Endothelial cell of umbilical vein (primary cell): ENCODE measurements around the gene OLFML2A. TPM values are rescaled to one million over a fixed set of nuclear protein-coding genes. Genes with fewer than 3 reads are reported as not detected.

ENCODE experiments used
- BruUV-seq: library from RNA; stranded (reverse); fragments of 400-500 nt; replicated peaks from 2 replicates; lab custom pipeline; 2021; lab: Mats Ljungman, UMichigan
- CTCF ChIA-PET: fragments of 300-600, 350-600 bp; sonication (Branson Sonifier 250); formaldehyde crosslinking; loops from one replicate; lab custom pipeline; 2021; ENCODE audit warnings: antibody characterized with exemption, inconsistent platforms; lab: Charles Lee
- POLR2A ChIA-PET: fragments of 300-600, 350-600 bp; sonication (Branson Sonifier 250); formaldehyde crosslinking; loops from one replicate; lab custom pipeline; 2021; ENCODE audit warnings: antibody characterized with exemption, inconsistent platforms; lab: Charles Lee
- DNase-seq: peaks from one replicate; pipeline ENCODE4 v3.0.0-alpha.2; 2011; ENCODE audit warnings: low read depth, low spot score
- FAIRE-seq: peaks from 2 replicates; lab custom pipeline; 2011; peaks lifted over from hg19 to GRCh38; lab: Jason Lieb, UNC
- H2AFZ ChIP-seq: 2 replicates; pipeline ENCODE4 v1.6.0; 2012; ENCODE audit warnings: low read depth, low read length, control low read depth, inconsistent platforms
- H3K27ac ChIP-seq: 2 replicates; pipeline ENCODE4 v1.5.1; 2011; ENCODE audit warnings: low read depth, mild to moderate bottlenecking, control low read depth, low read length, moderate library complexity; ENCODE audit not compliant: insufficient read depth
- H3K27me3 ChIP-seq, 2 experiments: 2 replicates each; pipeline versions ENCODE4 v1.6.0 to v1.6.1; 2011; ENCODE audit warnings: low read length in 2 of 2, mixed read lengths in 1 of 2; ENCODE audit not compliant: control insufficient read depth in 2 of 2, insufficient read depth in 2 of 2
- H3K36me3 ChIP-seq, 2 experiments: 2 replicates in 1 of 2; 3 replicates in 1 of 2; pipeline ENCODE4 v1.5.1; 2011; ENCODE audit warnings: low read length in 2 of 2, mild to moderate bottlenecking in 1 of 2, moderate library complexity in 1 of 2; ENCODE audit not compliant: control insufficient read depth in 2 of 2, insufficient read depth in 2 of 2; ENCODE audit errors: extremely low read depth in 1 of 2
- H3K4me1 ChIP-seq: 3 replicates; pipeline ENCODE4 v1.5.1; 2011; ENCODE audit warnings: mild to moderate bottlenecking, low read length; ENCODE audit not compliant: control insufficient read depth, insufficient read depth; ENCODE audit errors: extremely low read depth
- H3K4me2 ChIP-seq: 2 replicates; pipeline ENCODE4 v1.6.1; 2011; ENCODE audit warnings: low read length, control low read depth, mixed read lengths; ENCODE audit not compliant: insufficient read depth
- H3K4me3 ChIP-seq, 3 experiments: fragments of 200-600 bp in 1 of 3; sonication (generic), shearing (Covaris generic) in 1 of 3; replicated peaks in 1 of 3; 2 replicates each; pipeline ENCODE4 v1.5.1; 2011 to 2016; ENCODE audit warnings: control low read depth in 3 of 3, low read length in 3 of 3, mild to moderate bottlenecking in 2 of 3, inconsistent platforms in 1 of 3, low read depth in 1 of 3, moderate library complexity in 1 of 3; ENCODE audit not compliant: insufficient read depth in 1 of 3
- H3K79me2 ChIP-seq: 2 replicates; pipeline ENCODE4 v1.6.0; 2012; ENCODE audit warnings: low read length, inconsistent platforms; ENCODE audit not compliant: control insufficient read depth, insufficient read depth
- H3K9ac ChIP-seq: replicated peaks from 2 replicates; pipeline ENCODE3; 2011; ENCODE audit warnings: low read length, control low read depth; ENCODE audit not compliant: insufficient read depth; ENCODE audit errors: extremely low read depth
- H3K9me1 ChIP-seq: replicated peaks from 3 replicates; pipeline ENCODE4 v1.6.0; 2011; ENCODE audit warnings: mild to moderate bottlenecking, low read length; ENCODE audit not compliant: control insufficient read depth, insufficient read depth; ENCODE audit errors: extremely low read depth
- H3K9me3 ChIP-seq: replicated peaks from 2 replicates; pipeline ENCODE4 v1.5.1; 2012; ENCODE audit warnings: low read length, inconsistent platforms; ENCODE audit not compliant: control insufficient read depth, insufficient read depth
- H4K20me1 ChIP-seq: replicated peaks from 2 replicates; pipeline ENCODE3; 2011; ENCODE audit warnings: mild to moderate bottlenecking, low read length; ENCODE audit not compliant: control insufficient read depth, insufficient read depth; ENCODE audit errors: extremely low read depth
- EZH2 ChIP-seq: IDR thresholded peaks from 2 replicates; pipeline ENCODE4 v1.6.1; 2012; ENCODE audit warnings: borderline replicate concordance, low read depth, mild to moderate bottlenecking, moderate library complexity, low read length, inconsistent platforms; ENCODE audit not compliant: severe bottlenecking
- FOS ChIP-seq: IDR thresholded peaks from 2 replicates; pipeline ENCODE4 v1.6.1; 2011; ENCODE audit warnings: mild to moderate bottlenecking, low read length, moderate library complexity, borderline replicate concordance; ENCODE audit not compliant: insufficient read depth
- GATA2 ChIP-seq: IDR thresholded peaks from 2 replicates; pipeline ENCODE4 v1.7.0; 2011; ENCODE audit warnings: low read depth, mild to moderate bottlenecking, moderate library complexity, mixed read lengths, low read length; ENCODE audit not compliant: insufficient read length, insufficient read depth
- JUN ChIP-seq: IDR thresholded peaks from 2 replicates; pipeline ENCODE4 v1.6.1; 2011; ENCODE audit warnings: borderline replicate concordance, low read depth; ENCODE audit not compliant: insufficient read length, insufficient read depth
- MYC ChIP-seq: IDR thresholded peaks from one replicate; pipeline ENCODE4 v1.6.1; 2011; ENCODE audit warnings: mild to moderate bottlenecking, low read depth, low read length
- POLR2A ChIP-seq: IDR thresholded peaks from 2 replicates; pipeline ENCODE4 v1.6.1; 2012; ENCODE audit warnings: low read depth, mild to moderate bottlenecking, control low read depth, low read length
- POLR2AphosphoS5 ChIP-seq: IDR thresholded peaks from 2 replicates; pipeline ENCODE4 v1.6.1; 2012; ENCODE audit warnings: low read depth, mild to moderate bottlenecking, control low read depth, low read length, moderate library complexity; ENCODE audit not compliant: insufficient read depth
- dilution Hi-C: fragments of 300-500 bp; cut with MboI; formaldehyde crosslinking; loops from one replicate; pipeline ENCODE4 v1.15.0; 2019; ENCODE audit warnings: low sequenced_read_pairs; ENCODE audit not compliant: extremely low pct_ligation_motif_present
- intact Hi-C: fragments of 100-400 bp; cut with micrococcal nuclease; formaldehyde crosslinking; loops from one replicate; pipeline ENCODE4 v1.10.0; 2022
- polyA plus RNA-seq, 4 experiments: library from polyadenylated mRNA; depleted of rRNA in 3 of 4; stranded (reverse) in 3 of 4; unstranded in 1 of 4; fragments of >200 nt; gene quantifications; 2 replicates each; pipeline versions ENCODE4 v1.2.1 to v1.2.3, GENCODE V29; 2011 to 2012; ENCODE audit warnings: missing spikeins in 1 of 4
- total RNA-seq: library from RNA; stranded (reverse); gene quantifications from 2 replicates; pipeline ENCODE4 v1.2.3, GENCODE V29; 2021
- TF ChIP-seq, protein P1 (sequence below), 2 donors: IDR thresholded peaks; 1 replicate in 1 of 2; 2 replicates in 1 of 2; pipeline ENCODE4 v1.5.1; 2011; ENCODE audit warnings: low read length in 2 of 2, mild to moderate bottlenecking in 2 of 2, moderate library complexity in 2 of 2, control low read depth in 1 of 2, inconsistent platforms in 1 of 2, low read depth in 1 of 2; ENCODE audit not compliant: insufficient read depth in 1 of 2; ENCODE audit errors: extremely low read depth in 1 of 2
- TF ChIP-seq, protein P2 (sequence below): IDR thresholded peaks from 2 replicates; pipeline ENCODE4 v1.6.1; 2011; ENCODE audit not compliant: insufficient read depth, insufficient read length

Gene OLFML2A
- total and polyA plus RNA-seq, 2 donors (not counting 3 experiments of a cell fraction or from before 2014, with no cell fraction given) = 0.92 to 1.1 TPM

DNA sequence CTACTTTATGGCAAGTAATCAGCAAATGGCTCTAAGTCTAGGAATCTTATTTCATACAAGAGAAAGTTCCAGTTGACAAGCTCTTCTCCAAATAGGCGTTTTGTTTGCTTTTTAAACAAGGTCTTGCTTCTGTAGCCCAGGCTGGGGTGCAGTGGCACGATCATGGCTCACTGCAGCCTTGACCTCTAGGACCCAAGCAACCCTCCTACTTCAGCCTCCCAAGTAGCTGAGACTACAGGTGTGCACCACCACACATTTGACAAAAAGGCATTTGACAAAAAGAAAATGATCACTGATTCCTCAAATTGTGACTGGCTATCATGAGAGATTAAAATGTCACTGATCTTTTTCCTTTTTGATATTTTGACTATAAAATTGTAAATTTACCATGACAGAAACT is 37.6 kb upstream of the OLFML2A start:
- BruUV-seq = no TSS peak
- no peaks in the 10 kb centered on the region for H3K79me2 ChIP-seq
- H4K20me1 ChIP-seq = no peaks in the 10 kb centered on the region
- CTCF ChIA-PET = interaction anchor here (1.3 kb wide), 1 partner anchor 122 kb away, joined by 5 read pairs; no protein-coding TSS in a partner anchor
- no peaks in the 10 kb centered on the region for H3K9me1 ChIP-seq
- H2AFZ ChIP-seq = no peak overlapping the region
- H3K4me1 ChIP-seq = peaks cover 7% of the 10 kb centered on the region
- FAIRE-seq = no peak
- TF ChIP-seq POLR2A (no peak), POLR2AphosphoS5 (no peak), JUN (no peak), MYC (no peak), FOS (no peak), EZH2 (no peak), GATA2 (no peak)
- TF ChIP-seq, protein P1, sequence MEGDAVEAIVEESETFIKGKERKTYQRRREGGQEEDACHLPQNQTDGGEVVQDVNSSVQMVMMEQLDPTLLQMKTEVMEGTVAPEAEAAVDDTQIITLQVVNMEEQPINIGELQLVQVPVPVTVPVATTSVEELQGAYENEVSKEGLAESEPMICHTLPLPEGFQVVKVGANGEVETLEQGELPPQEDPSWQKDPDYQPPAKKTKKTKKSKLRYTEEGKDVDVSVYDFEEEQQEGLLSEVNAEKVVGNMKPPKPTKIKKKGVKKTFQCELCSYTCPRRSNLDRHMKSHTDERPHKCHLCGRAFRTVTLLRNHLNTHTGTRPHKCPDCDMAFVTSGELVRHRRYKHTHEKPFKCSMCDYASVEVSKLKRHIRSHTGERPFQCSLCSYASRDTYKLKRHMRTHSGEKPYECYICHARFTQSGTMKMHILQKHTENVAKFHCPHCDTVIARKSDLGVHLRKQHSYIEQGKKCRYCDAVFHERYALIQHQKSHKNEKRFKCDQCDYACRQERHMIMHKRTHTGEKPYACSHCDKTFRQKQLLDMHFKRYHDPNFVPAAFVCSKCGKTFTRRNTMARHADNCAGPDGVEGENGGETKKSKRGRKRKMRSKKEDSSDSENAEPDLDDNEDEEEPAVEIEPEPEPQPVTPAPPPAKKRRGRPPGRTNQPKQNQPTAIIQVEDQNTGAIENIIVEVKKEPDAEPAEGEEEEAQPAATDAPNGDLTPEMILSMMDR (IDR thresholded peaks at IDR 0.05; ENCODE audit: extremely low read depth in 1 of 2, insufficient read depth in 1 of 2, low read depth in 1 of 2, low read length in 2 of 2) = no peak
- TF ChIP-seq, protein P2, sequence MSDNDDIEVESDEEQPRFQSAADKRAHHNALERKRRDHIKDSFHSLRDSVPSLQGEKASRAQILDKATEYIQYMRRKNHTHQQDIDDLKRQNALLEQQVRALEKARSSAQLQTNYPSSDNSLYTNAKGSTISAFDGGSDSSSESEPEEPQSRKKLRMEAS = no peak
- no peak overlapping the region for H3K4me3 ChIP-seq
- dilution Hi-C loops = no loop called here
- no peaks in the 10 kb centered on the region for H3K9me3 ChIP-seq
- no peaks in the 10 kb centered on the region for H3K27me3 ChIP-seq
- DNase-seq = no peak
- POLR2A ChIA-PET = no interaction called here
- intact Hi-C loops = no loop called here
- no peaks in the 10 kb centered on the region for H3K36me3 ChIP-seq
- H3K4me2 ChIP-seq = no peak overlapping the region
- H3K9ac ChIP-seq = no peak overlapping the region
- H3K27ac ChIP-seq = no peak overlapping the region
